ENCODE results near the gene CD22.

The CD22 gene

DNA sequence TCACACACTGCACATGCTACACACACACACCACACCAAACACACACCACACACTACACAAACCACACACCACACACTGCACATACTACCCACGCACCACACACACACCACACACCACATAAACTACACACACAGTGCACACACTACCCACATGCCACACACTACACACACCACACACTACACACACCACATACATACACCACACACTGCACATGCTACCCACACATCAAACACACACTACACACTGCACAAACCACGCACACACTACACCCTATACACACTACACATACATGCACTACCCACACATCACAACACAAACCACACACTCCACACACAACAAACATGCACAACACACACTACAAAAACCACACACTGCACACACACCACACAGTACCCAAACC lies 31.1 kb upstream of the CD22 start:
- ChIA-PET POLR2A (no interaction called here), CTCF (no interaction called here)
- no peaks in the 10 kb centered on the region for H3K9me3 ChIP-seq (ENCODE audit: control insufficient read depth, insufficient read depth, low read depth, low read length)
- H3K4me1 ChIP-seq (ENCODE audit: control insufficient read depth, insufficient read depth, low read length) = no peaks in the 10 kb centered on the region
- H3K36me3 ChIP-seq (ENCODE audit: control insufficient read depth in 2 of 2, insufficient read depth in 1 of 2, low read length in 2 of 2) = no peaks in the 10 kb centered on the region; a peak in 1 of 3 replicates
- H3K4me3 ChIP-seq (ENCODE audit: low read depth, low read length) = no peak overlapping the region
- no peak overlapping the region for H3K27ac ChIP-seq (ENCODE audit: extremely low read depth, low read depth, low read length)
- TF ChIP-seq HOXD13 (CRISPR knock-in tag; IDR thresholded peaks at IDR 0.05; ENCODE audit: borderline replicate concordance) (no peak; the same call in 1 of the 2 replicates), ZBTB7A (tag by site-specific recombination; IDR thresholded peaks at IDR 0.05; ENCODE audit: low read depth) (peak; percentile 17; the same call in 1 of the 2 replicates), ZSCAN5A (tag by site-specific recombination; IDR thresholded peaks at IDR 0.05) (no peak), ZNF785 (tag by site-specific recombination; IDR thresholded peaks at IDR 0.05) (peak; percentile 48), ZNF518A (tag by site-specific recombination; conservative IDR thresholded peaks at IDR 0.05; ENCODE audit: low read depth) (no peak), ZNF488 (tag by site-specific recombination; IDR thresholded peaks at IDR 0.05) (peak; percentile 8; the same call in 1 of the 2 replicates), ZNF169 (tag by site-specific recombination; IDR thresholded peaks at IDR 0.05) (no peak; the same call in 1 of the 2 replicates), ZNF23 (tag by site-specific recombination; IDR thresholded peaks at IDR 0.05; ENCODE audit: borderline replicate concordance) (0 out of 2 replicates have a peak, but pooled peaks have one; percentile 4), ZNF239 (tag by site-specific recombination; IDR thresholded peaks at IDR 0.05) (peak; percentile 63; the same call in 1 of the 2 replicates), ZNF664 (tag by site-specific recombination; IDR thresholded peaks at IDR 0.05) (no peak), ZNF155 (tag by site-specific recombination; IDR thresholded peaks at IDR 0.05) (no peak), ZNF624 (tag by site-specific recombination; IDR thresholded peaks at IDR 0.05) (no peak), BCL11B (tag by site-specific recombination; IDR thresholded peaks at IDR 0.05; ENCODE audit: low read depth) (no peak), ZNF596 (tag by site-specific recombination; IDR thresholded peaks at IDR 0.05) (no peak), EGR2 (tag by site-specific recombination; IDR thresholded peaks at IDR 0.05; ENCODE audit: low read depth) (peak; percentile 3; the same call in 1 of the 2 replicates), ZNF560 (tag by site-specific recombination; IDR thresholded peaks at IDR 0.05; ENCODE audit: borderline replicate concordance) (no peak), SETDB1 (IDR thresholded peaks at IDR 0.05; ENCODE audit: insufficient read length, low read length) (no peak), ZNF629 (tag by site-specific recombination; IDR thresholded peaks at IDR 0.05) (no peak), ZFP41 (tag by site-specific recombination; IDR thresholded peaks at IDR 0.05; ENCODE audit: borderline replicate concordance) (0 out of 2 replicates have a peak, but pooled peaks have one; percentile 43), ZNF157 (tag by site-specific recombination; IDR thresholded peaks at IDR 0.05) (no peak), ZNF350 (tag by site-specific recombination; IDR thresholded peaks at IDR 0.05) (no peak), SCRT2 (tag by site-specific recombination; IDR thresholded peaks at IDR 0.05) (no peak)
- TF ChIP-seq, protein P1, sequence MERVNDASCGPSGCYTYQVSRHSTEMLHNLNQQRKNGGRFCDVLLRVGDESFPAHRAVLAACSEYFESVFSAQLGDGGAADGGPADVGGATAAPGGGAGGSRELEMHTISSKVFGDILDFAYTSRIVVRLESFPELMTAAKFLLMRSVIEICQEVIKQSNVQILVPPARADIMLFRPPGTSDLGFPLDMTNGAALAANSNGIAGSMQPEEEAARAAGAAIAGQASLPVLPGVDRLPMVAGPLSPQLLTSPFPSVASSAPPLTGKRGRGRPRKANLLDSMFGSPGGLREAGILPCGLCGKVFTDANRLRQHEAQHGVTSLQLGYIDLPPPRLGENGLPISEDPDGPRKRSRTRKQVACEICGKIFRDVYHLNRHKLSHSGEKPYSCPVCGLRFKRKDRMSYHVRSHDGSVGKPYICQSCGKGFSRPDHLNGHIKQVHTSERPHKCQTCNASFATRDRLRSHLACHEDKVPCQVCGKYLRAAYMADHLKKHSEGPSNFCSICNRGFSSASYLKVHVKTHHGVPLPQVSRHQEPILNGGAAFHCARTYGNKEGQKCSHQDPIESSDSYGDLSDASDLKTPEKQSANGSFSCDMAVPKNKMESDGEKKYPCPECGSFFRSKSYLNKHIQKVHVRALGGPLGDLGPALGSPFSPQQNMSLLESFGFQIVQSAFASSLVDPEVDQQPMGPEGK (tag by site-specific recombination; IDR thresholded peaks at IDR 0.05) = no peak
- TF ChIP-seq, protein P2, sequence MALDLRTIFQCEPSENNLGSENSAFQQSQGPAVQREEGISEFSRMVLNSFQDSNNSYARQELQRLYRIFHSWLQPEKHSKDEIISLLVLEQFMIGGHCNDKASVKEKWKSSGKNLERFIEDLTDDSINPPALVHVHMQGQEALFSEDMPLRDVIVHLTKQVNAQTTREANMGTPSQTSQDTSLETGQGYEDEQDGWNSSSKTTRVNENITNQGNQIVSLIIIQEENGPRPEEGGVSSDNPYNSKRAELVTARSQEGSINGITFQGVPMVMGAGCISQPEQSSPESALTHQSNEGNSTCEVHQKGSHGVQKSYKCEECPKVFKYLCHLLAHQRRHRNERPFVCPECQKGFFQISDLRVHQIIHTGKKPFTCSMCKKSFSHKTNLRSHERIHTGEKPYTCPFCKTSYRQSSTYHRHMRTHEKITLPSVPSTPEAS (tag by site-specific recombination; IDR thresholded peaks at IDR 0.05) = peak; percentile 48
- TF ChIP-seq, protein P3, sequence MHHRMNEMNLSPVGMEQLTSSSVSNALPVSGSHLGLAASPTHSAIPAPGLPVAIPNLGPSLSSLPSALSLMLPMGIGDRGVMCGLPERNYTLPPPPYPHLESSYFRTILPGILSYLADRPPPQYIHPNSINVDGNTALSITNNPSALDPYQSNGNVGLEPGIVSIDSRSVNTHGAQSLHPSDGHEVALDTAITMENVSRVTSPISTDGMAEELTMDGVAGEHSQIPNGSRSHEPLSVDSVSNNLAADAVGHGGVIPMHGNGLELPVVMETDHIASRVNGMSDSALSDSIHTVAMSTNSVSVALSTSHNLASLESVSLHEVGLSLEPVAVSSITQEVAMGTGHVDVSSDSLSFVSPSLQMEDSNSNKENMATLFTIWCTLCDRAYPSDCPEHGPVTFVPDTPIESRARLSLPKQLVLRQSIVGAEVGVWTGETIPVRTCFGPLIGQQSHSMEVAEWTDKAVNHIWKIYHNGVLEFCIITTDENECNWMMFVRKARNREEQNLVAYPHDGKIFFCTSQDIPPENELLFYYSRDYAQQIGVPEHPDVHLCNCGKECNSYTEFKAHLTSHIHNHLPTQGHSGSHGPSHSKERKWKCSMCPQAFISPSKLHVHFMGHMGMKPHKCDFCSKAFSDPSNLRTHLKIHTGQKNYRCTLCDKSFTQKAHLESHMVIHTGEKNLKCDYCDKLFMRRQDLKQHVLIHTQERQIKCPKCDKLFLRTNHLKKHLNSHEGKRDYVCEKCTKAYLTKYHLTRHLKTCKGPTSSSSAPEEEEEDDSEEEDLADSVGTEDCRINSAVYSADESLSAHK (tag by site-specific recombination; IDR thresholded peaks at IDR 0.05) = no peak
